Prostate gland (tissue), 2 donors: ENCODE results near the gene EOLA1.

Source experiments
- CTCF ChIP-seq, 4 experiments: fragments of 200-600 bp in 2 of 4; fragments of 450-650 bp in 2 of 4; sonication (generic) in 2 of 4; IDR thresholded peaks; 1 replicate in 3 of 4; 2 replicates in 1 of 4; pipeline ENCODE4 v1.5.1; 2016 to 2019; ENCODE audit warnings: antibody characterized with exemption in 4 of 4, mild to moderate bottlenecking in 2 of 4, moderate library complexity in 2 of 4
- POLR2A ChIP-seq: fragments of 450-650 bp; IDR thresholded peaks from one replicate; pipeline ENCODE4 v1.6.1; 2016; ENCODE audit warnings: antibody characterized with exemption, mild to moderate bottlenecking
- POLR2AphosphoS5 ChIP-seq: sonication (generic); formaldehyde crosslinking; IDR thresholded peaks from one replicate; pipeline ENCODE4 v1.6.1; 2017; ENCODE audit warnings: antibody characterized with exemption

GRCh38 chrX:149505671-149506070, 35.1 kb upstream of the EOLA1 start:
- no peak for TF ChIP-seq POLR2AphosphoS5
- no peak for TF ChIP-seq CTCF (IDR thresholded peaks at IDR 0.05)
- TF ChIP-seq POLR2A, result no peak
